GM12872 (cell line): Measurements from ENCODE around the gene RNF13.

Experiments
- TF ChIP-seq, protein P1 (sequence below): IDR thresholded peaks from 3 replicates; pipeline ENCODE4 v1.5.1; 2011; ENCODE audit warnings: low read depth, mild to moderate bottlenecking, low read length, moderate library complexity; ENCODE audit not compliant: insufficient read depth

Gene RNF13

DNA sequence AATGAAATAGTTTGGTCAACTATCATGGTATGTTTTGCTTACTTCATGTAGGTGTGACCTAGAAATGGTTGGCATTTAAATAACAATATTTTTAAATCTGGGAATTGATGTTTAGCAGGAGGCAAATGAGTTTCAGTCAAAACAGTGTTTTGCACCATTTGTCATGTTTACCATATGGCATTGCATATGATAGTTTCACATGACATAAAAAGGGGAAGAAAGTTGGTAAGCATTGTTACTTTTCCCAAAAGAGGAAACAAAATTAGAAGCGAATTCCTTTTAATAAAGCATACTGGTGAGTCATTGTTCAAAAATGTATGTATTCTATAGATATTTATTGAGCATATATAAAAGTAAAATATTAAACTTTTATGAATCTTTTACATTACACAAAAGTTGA lies 2.3 kb downstream of the RNF13 start:
- TF ChIP-seq, protein P1, sequence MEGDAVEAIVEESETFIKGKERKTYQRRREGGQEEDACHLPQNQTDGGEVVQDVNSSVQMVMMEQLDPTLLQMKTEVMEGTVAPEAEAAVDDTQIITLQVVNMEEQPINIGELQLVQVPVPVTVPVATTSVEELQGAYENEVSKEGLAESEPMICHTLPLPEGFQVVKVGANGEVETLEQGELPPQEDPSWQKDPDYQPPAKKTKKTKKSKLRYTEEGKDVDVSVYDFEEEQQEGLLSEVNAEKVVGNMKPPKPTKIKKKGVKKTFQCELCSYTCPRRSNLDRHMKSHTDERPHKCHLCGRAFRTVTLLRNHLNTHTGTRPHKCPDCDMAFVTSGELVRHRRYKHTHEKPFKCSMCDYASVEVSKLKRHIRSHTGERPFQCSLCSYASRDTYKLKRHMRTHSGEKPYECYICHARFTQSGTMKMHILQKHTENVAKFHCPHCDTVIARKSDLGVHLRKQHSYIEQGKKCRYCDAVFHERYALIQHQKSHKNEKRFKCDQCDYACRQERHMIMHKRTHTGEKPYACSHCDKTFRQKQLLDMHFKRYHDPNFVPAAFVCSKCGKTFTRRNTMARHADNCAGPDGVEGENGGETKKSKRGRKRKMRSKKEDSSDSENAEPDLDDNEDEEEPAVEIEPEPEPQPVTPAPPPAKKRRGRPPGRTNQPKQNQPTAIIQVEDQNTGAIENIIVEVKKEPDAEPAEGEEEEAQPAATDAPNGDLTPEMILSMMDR, result no peak

DNA sequence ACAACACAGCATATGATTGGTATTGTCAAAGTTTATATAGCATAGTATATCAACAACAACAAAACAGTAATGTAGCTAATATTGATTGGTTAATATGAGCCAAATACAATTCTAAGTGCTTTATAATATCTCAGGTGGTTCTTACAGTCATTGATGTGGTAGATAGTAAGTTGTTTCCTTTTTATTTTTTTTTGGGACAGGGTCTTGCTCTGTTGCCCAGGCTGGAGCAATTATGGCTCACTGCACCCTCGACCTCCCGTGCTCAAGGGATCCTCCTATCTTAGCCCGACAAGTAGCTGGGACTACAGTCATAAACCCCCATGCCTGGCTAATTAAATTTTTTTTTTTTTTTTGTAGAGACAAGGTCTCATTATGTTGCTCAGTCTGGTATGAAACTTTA lies 2.7 kb downstream of the RNF13 start:
- TF ChIP-seq, protein P1, result no peak

DNA sequence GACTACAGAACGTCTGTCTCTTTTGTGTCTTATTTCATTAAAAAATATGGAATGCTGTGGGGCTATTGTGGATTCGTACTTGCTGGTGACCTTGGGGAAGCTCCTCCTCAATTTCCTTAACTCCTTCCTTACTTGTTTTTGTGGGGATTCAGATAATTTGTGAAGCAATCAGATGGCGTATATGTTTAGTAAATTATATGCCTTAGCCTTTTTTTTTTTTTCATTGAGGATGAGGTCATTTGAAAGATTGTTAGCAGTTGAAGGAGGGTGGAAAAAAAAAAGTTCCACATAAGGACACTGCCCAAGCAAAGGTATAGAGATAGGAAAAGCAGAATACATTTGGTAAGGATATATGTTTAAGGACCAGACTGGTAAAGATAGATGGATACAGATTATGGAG lies 3.3 kb downstream of the RNF13 start:
- TF ChIP-seq, protein P1, result no peak

DNA sequence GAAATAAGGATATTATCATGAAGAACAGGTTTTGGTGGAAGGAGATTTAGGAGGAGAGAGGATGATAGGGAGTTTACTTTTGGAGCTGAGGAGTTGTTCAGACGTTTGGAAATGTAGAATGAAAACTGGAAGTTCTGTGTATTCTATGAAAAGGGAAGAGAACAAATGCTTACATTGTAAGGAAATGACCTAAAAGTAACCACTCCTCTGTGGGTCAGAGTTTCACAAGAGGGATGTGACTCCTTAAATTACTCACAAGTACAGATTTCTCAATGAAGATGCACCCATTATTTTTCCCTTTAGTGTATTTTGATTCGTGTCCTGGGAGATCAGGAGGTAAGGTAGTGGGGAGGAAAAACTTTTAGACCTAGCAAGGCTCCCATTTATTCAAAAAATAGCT lies 4.0 kb downstream of the RNF13 start:
- TF ChIP-seq, protein P1, result no peak

DNA sequence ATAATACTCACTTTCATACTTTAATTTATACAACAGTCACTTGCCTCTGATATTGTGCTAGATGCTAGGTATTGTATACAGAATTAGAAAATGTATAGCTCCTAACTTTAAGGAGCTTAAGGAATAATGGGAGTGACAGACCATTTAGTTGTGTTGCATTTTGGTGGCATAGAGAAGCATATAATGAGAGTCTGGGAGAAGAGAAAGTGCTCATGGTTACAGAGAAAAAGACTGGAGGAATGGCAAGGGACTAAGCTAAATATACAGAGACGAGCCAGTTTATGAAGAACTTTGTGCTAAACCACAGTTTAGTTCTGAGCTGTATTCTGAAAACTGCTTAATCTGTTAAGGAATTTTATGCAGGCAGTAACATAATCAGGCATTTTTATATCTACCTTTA lies 6.4 kb downstream of the RNF13 start:
- TF ChIP-seq, protein P1, result no peak

DNA sequence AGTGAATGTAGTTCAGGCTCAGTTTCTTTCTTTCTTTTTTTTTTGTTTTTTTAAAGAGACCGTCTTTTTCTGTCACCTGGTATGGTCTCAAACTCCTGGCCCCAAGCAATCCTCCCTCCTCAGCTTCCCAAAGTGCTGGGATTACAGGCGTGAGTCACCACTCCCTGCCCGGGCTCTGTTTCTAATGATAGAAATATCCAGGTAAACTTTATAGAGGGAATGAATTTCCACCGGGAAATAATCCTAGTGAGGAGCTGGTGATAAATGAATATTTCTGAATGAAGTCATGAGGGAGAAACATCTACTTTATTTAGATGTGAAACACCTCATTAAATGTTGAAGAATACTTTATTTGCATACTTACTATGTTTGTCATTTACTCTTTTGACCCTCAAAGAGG lies 7.2 kb downstream of the RNF13 start:
- TF ChIP-seq, protein P1, result no peak

DNA sequence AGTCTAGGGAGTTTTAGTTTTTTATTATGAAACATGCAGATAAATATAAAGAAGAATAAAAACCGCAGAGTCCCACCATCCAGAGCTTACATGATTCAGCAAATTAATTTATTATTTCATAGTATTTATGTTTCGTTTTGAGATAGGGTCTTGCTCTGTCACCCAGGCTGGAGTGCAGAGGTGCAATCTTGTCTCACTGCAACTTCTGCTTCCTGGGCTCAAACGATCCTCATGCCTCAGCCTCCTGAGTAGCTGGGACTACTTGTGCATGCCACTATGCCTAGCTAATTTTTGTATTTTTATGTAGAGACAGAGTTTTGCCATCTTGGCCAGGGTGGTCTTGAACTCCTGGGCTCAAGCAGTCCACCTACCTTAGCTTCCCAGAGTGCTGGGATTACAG lies 13.6 kb downstream of the RNF13 start:
- TF ChIP-seq, protein P1, result no peak

DNA sequence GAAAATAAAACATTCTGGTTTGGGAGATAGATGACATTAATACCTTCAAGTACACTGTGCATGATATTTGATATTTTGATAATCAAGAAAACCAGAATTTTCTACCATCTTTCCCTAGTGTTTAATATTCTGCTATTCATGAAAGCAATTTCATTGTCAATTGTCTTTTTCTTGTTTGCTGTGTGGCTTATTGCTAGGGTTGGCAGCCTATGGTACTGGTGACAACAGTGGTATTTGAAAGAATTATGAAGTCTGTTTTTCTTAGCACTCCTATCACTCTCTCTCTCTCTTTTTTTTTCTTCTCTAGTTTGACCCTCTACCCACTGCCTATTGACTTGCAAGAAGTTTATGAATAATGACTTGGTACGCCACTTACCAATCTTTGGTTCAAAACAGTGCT lies 15.4 kb downstream of the RNF13 start:
- TF ChIP-seq, protein P1, result no peak
